ENCODE measurements around the gene SPO11.

Gene SPO11

GRCh38 chr20:57310821-57311514 lies 18.6 kb upstream of the SPO11 start:
- no peak for DNase-seq (ENCODE audit: low read depth in 2 of 2)

GRCh38 chr20:57312138-57312537 lies 17.5 kb upstream of the SPO11 start:
- no peak for DNase-seq (ENCODE audit: low read depth in 2 of 2)

- DNase-seq (ENCODE audit: low read depth in 2 of 2), result no peak
These were observed 16.4 kb upstream of the SPO11 start for GRCh38 chr20:57313230-57313629.

- no peak for DNase-seq (ENCODE audit: low read depth in 2 of 2)
These were observed 15.7 kb upstream of the SPO11 start for GRCh38 chr20:57313951-57314350.

- no peak for DNase-seq (ENCODE audit: low read depth in 2 of 2)
These were observed 14.3 kb upstream of the SPO11 start for GRCh38 chr20:57315083-57315975.

GRCh38 chr20:57315976-57316480 lies 13.6 kb upstream of the SPO11 start:
- no peak for DNase-seq (ENCODE audit: low read depth in 2 of 2)

- no peak for DNase-seq (ENCODE audit: low read depth in 2 of 2)
These were observed 12.8 kb upstream of the SPO11 start for GRCh38 chr20:57316795-57317201.

- no peak for DNase-seq (ENCODE audit: low read depth in 2 of 2)
These were observed 12.3 kb upstream of the SPO11 start for GRCh38 chr20:57317316-57317788.

- no peak for DNase-seq (ENCODE audit: low read depth in 2 of 2)
These were observed 11.7 kb upstream of the SPO11 start for GRCh38 chr20:57317789-57318371.

- DNase-seq (ENCODE audit: low read depth in 2 of 2), result no peak
These were observed 10.0 kb upstream of the SPO11 start for GRCh38 chr20:57319584-57319983.

- DNase-seq (ENCODE audit: low read depth in 2 of 2), result no peak
These were observed 9.2 kb upstream of the SPO11 start for GRCh38 chr20:57320358-57320757.

- no peak for DNase-seq (ENCODE audit: low read depth in 2 of 2)
These were observed 8.5 kb upstream of the SPO11 start for GRCh38 chr20:57321142-57321541.

GRCh38 chr20:57322476-57322875 lies 7.1 kb upstream of the SPO11 start:
- no peak for DNase-seq (ENCODE audit: low read depth in 2 of 2)

GRCh38 chr20:57323034-57323433 lies 6.6 kb upstream of the SPO11 start:
- no peak for DNase-seq (ENCODE audit: low read depth in 2 of 2)

GRCh38 chr20:57325632-57326356 lies 3.8 kb upstream of the SPO11 start:
- no peak for DNase-seq (ENCODE audit: low read depth in 2 of 2)

GRCh38 chr20:57326667-57327455 lies 2.7 kb upstream of the SPO11 start:
- DNase-seq (ENCODE audit: low read depth in 2 of 2), result no peak

- no peak for DNase-seq (ENCODE audit: low read depth in 2 of 2)
These were observed 1.8 kb upstream of the SPO11 start for GRCh38 chr20:57327820-57328219.

GRCh38 chr20:57330998-57331397 lies 1.4 kb downstream of the SPO11 start:
- DNase-seq (ENCODE audit: low read depth in 2 of 2), result no peak

GRCh38 chr20:57332105-57333089 lies 2.8 kb downstream of the SPO11 start:
- no peak for DNase-seq (ENCODE audit: low read depth in 2 of 2)

GRCh38 chr20:57335392-57335791 lies 5.8 kb downstream of the SPO11 start:
- DNase-seq (ENCODE audit: low read depth in 2 of 2), result no peak

Data from activated CD8-positive, alpha-beta memory T cell treated with anti-CD3 and anti-CD28 coated beads for 4 hours (primary cell).